Endometrial microvascular endothelial cells (primary cell): Measurements from ENCODE around the gene SLC22A13. TPM values are rescaled to one million over a fixed set of nuclear protein-coding genes. Genes with fewer than 3 reads are reported as not detected.
"Not testable (repeated sequence)": the region's sequence is repeated elsewhere in the genome, so short reads cannot be mapped to it uniquely, and the experiment has no call there.

Experiments
- in situ Hi-C: cut with HindIII; loops from 2 replicates; pipeline ENCODE4 v1.10.0; 2017; ENCODE audit warnings: low sequenced_read_pairs, low pct_unique_long_range_greater_than_20kb; ENCODE audit errors: inconsistent ontology term
- total RNA-seq: library from RNA; depleted of rRNA; stranded (reverse); fragments of >200 nt; gene quantifications from one replicate; pipeline ENCODE4 v1.2.3, GENCODE V29; 2015; ENCODE audit errors: inconsistent ontology term

The SLC22A13 gene
- total RNA-seq, 1 donor from 2014 or later, result not detected

DNA sequence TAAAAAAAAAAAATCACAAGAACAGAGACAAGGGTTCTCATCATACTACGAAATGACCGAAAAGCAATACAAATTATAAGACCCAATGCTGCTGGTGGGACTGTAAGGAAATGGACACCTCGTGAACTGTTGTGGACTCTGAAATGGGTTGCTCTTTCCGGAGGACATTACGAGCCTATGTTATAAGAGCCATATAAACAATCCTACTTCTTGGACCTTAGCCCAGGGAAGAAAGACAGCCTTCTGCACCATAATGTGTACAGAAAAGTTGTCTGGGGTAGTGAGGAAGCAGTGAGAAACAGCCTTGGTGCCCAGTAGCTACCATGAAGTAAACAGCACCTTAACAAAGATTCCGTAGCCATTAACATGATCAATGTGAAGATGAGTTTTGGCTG, 19.1 kb downstream of the SLC22A13 start:
- in situ Hi-C loops, result no loop called here

DNA sequence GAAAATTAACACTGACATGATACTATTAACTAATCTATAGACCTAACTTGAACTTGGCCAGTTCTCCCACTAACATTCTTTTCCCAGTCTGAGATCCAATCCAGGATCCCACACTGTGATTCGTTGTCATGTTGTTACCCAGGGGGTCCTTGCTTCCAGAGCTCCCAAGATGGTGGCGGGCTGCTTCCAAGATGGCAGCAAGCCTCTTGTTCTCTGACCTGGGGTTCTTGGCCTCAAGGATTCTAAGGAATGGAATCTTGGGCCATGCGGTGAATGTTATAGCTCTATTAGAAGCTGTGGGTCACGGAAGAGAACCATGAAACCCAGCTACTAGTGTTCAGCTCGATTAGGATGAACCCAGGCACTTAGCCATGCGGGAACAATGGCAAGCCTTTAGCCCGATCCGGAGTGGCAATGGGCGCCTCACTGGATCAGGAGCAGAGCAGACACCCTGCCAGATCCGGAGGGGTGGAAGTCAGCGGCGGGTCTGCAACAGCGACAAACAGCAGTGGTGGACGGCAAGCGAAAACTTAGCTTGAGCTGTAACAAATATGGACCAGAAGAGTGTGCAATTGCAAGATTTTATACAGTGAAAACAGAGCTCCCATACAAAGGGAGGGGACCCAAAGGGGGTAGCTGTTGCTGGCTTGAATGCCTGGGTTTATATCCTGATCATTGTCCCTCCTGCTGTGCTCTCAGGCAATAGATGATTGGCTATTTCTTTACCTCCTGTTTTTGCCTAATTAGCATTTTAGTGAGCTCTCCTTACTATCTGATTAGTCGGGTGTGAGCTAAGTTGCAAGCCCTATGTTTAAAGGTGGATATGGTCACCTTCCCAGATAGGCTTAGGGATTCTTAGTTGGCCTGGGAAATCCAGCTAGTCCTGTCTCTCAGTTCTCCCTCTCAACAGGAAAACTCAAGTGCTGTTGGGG, 23.9 kb downstream of the SLC22A13 start:
- in situ Hi-C loops, result not testable (repeated sequence)

DNA sequence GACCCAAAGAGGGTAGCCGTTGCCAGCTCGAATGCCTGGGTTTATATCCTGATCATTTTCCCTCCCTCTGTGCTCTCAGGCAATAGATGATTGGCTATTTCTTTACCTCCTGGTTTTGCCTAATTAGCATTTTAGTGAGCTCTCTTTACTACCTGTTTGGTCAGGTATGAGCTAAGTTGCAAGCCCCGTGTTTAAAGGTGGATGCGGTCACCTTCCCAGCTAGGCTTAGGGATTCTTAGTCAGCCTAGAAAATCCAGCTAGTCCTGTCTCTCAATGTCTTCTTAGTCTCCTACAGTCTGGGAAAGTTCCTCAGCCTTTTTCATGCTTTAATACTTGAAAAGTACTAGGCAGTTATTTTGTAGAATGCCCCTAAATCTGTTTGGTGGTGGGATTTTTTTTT, 31.4 kb downstream of the SLC22A13 start:
- in situ Hi-C loops, result not testable (repeated sequence)

DNA sequence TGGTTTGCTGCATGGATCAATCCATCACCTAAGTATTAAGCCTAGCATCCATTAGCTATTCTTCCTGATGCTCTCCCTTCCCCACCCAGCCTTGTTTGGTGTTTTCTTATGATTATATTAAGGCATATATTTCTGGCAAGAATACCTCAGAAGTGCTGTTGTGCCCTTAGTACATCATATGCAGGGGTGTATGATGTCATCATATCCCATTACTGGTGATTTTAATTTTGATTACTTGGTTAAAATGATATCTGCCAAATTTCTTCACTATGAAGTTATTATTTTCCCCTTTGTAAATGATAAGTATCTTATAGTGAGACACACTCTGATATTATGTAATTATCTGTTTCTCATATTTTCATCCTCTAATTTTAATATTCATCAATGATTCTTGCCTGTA, 31.9 kb downstream of the SLC22A13 start:
- in situ Hi-C loops, result no loop called here

DNA sequence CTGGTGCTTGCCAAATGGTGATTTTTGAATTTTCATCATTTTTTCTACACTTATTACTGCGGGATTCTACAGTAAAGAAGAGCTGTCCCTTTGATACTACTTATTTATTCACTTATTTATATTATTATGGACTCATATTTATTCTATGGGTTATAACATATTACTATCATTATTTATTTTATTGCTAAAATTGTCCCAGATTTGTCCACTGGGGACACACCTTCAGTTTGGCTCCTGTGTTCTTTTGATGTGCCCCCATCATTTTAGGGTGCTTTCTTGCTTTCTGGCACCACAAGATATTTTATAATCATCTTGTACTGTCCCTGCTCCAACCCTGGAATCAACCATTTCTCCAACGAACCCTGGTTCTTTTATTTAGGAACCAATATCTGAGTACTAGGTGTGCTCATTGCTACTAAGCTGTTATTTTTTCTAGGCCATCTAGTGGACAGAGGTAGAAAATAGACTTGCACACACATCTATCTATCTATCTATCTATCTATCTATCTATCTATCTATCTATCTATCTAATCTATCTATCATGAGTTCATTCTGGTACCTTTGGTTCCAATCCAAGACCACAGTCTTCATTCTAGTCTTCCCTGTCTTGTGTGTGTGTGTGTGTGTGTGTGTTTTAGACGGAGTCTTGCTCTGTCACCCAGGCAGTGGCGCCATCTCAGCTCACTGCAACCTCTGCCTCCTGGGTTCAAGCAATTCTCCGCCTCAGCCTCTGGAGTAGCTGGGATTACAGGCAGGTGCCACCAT, 32.5 kb downstream of the SLC22A13 start:
- in situ Hi-C loops, result no loop called here

DNA sequence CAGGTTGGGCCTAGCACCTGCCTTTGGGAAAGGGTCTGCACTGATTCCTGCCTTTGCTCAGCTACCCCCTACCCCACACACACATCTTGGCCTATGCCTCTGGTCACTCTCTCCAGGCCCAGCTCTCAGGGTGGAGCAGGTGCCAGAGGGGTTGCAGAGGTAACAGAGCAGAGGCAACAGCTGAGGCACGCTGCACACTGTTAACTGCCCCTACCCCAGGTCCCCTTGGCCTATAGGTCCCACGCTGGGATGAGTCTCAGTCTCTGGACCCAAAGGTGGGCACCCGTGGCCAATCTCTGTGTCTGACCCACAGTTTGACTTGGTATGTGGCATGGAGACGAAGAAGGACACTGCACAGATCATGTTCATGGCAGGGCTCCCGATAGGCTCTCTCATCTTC, 41.3 kb downstream of the SLC22A13 start:
- in situ Hi-C loops, result no loop called here

DNA sequence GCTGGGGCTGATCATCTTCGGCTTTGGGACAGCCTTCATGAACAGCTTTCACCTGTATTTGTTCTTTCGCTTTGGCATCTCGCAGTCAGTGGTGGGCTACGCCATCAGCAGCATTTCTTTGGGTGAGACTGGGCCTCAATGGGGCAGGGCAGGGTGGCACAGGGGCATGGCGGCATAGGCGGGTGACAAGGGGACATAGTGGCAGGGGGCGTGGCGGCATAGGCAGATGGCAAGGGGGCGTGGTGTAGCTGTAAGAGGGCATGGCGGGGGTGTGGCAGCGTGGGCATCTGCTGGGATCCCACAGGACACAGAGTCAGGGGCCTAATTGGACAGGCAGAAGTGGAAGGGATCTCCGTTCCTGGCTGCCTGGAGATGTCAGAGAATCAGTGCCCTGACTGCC, 42.0 kb downstream of the SLC22A13 start:
- in situ Hi-C loops, result no loop called here

DNA sequence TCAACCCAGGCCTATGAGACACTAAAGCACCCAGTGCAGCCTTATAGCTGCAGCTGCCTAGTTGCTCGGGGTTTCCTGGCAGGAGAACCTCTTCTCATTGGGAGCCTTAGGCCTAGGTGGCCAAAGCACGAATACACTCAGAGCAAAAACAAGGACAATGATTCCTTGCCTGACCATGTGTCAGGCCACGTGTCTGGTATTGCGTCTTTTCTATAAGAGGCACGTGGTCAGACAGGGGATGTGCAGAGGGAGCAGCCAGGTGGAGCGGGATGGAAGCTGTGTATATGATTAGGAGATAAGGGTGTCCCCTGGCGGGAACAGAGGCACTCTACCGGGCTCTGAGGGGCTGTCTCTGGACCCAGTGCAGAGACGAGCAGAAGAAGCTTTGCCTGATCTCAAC, 42.8 kb downstream of the SLC22A13 start:
- in situ Hi-C loops, result no loop called here

DNA sequence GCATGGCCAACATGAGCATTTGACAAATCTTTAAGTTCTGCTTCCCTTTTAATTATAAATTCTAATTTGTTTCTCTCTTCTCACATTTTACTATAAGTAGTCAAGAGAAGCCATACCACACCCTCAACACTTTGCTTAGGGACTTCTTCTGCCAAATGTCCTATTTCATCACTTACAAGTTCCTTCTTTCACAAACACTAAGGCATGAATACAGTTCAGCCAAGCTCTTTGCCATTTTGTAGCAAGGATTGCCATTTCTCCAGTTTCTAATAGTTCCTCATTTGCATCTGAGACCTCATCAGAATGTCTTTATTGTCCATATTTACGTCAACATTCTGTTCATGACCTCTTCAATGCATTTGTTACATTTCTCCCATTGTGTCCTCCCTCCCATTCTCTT, 45.9 kb downstream of the SLC22A13 start:
- in situ Hi-C loops, result no loop called here

DNA sequence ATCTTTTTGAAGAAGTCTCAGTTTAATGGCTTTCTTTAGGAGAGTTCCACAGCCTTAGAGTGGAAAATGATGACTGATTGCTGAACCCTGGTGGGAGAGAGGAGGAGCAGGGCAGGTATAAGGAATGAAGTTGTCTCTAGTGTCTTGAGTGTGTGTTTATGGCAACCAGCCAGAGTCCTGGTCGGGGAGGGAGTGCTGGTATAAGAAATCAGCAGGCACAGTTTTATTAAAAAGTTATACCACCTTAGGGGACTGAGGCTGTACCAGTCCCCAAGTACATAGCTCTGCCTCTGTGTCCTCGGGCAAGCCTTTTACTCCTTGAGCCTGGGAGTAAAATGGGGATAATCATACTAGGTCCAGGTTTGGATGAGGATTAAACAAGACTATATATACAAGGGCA, 46.3 kb downstream of the SLC22A13 start:
- in situ Hi-C loops, result no loop called here

DNA sequence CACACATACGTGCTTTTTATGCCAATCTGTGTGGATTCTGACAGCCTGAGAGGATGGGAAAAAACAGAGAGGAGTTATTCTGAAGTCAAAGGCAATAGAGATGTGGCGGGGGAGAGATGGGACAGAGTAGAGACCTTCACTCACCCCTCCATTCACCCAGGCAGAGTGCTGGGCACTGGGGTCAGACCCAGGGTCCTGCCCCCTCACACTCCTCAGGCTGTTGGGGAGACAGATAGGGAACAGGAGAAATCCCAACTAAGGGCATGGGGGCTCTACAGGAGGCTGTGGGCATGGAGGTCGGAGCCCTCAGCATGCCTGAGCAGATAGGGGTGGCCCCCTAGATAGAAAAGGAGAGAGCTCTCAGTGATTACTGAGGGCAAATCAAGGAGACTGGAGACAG, 46.7 kb downstream of the SLC22A13 start:
- in situ Hi-C loops, result no loop called here

DNA sequence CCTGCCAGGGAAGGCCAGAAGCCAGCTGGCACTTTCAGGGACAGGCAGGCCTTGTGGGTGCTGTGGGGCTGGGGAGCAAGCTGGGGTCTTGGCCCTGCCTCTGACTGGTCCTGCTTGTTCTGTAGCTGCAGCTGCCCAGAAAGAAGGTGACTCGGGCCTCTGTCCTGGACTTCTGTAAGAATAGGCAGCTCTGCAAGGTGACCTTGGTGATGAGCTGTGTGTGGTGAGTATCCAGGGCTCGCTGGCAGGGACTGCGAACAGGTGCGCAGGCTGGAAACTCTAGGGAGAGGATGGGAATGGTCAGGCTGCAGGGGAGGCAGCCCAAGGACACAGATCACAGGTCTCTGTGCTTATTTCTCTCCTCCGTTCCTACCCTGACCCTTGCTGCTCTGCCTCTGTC, 47.7 kb downstream of the SLC22A13 start:
- in situ Hi-C loops, result no loop called here

DNA sequence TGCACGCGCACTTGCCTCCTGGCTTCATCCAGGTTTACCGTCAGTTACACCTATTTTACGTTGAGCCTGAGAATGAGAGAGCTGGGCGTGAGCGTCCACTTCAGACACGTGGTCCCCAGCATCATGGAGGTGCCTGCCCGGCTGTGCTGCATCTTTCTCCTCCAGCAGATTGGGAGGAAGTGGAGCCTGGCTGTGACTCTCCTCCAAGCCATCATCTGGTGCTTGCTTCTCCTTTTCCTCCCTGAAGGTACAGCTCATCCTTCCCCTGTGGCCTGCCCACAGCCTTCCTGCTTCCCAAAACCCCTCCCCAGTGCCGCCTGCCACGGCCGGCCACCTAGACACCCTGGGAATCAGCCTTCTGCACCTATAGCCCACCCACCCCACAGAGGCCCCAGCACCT, 48.1 kb downstream of the SLC22A13 start:
- in situ Hi-C loops, result no loop called here

DNA sequence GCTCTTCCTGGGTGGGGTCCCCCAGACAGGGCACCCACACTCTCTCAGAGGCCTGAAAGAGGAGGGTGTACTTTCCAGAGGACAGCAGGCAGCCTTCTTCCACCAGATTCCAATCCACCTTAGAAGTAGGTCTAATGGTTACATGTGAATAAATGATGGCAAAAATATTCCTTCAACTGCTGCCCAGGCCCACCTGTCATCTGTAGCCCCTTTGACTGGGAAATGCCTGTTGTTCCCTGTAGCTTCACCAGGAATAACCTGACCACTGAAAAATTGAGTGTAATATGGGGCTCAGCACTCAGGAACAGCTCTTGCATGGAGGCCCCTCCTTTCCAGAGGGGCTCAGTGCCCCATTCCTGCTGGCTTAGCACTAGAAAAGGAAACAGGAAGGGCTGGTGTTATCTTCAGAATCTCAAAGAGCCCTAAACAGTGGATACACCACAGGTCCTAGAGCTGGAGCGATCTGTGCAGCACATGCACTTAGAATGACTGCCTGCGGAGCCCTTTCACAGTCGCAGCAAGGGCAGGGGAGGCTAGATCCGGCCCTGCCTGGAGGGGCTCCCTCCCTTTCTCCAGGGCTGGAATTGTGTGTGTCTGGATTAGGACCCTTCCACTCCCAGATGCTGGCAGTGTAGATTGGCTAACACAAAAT, 48.6 kb downstream of the SLC22A13 start:
- in situ Hi-C loops, result no loop called here

DNA sequence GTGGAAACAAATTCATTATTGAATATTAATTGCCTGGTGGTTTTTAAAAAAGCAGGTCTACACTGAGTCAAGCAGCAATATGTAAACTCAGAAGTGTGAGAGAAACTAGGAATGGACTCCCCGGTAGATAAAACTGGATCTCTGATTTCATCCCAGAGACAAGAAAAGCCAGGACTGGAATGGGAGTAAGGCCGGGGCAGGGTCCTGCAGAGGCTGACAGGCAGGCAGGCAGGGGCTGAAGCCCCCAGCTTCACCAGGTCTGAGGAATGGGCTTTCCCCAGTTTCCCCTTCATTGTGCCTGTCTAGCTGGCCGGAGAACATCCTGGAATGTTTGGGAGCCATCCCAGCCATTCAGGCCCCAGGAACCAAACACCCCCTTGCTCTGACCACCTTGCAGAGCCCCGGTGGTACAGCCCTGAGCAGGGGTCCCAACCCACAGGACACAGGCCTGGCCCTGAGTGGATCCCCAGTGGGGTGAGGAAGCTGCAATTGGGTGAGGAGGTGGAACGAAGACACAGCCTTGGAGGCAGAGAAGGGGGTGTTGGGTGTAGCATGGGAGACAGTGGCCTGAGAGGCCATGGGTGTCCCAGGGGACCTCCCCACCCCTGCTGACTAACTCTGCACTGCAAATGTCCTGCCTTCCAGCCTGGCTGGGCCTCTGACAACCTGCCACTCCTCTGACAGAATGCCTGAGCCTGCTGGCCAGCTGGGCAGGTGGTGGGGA, 49.3 kb downstream of the SLC22A13 start:
- in situ Hi-C loops, result no loop called here

DNA sequence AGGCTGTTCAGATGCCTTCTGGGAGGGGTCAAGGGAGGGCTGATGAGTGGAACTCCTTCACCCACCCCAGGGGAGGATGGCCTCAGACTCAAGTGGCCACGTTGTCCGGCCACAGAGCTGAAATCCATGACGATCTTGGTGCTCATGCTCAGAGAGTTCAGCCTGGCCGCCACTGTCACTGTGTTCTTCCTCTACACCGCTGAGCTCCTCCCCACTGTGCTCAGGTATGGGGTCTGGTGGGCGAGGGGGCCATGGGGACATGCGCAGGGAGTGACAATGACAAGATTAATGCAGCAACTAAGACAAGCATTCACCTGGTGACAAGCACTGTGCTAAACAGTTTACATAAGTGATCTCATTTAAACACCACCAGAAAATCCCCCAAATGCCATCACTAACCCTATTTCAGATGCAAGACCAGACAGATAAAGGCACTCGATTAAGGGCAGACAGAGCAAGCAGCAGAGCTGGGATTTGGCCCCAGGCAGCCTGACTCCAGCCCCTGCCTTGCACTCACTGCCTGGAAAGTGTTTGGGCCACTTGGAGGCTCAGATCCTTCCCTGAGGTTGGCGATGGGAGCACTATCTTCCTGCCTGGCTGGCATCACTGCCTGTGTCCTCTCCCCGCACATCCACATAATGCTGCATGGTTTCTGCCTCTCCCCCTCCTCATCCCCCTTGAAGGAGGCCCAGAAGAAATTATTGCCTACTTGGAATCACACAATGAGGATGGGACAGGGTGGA, 50.0 kb downstream of the SLC22A13 start:
- in situ Hi-C loops, result no loop called here

DNA sequence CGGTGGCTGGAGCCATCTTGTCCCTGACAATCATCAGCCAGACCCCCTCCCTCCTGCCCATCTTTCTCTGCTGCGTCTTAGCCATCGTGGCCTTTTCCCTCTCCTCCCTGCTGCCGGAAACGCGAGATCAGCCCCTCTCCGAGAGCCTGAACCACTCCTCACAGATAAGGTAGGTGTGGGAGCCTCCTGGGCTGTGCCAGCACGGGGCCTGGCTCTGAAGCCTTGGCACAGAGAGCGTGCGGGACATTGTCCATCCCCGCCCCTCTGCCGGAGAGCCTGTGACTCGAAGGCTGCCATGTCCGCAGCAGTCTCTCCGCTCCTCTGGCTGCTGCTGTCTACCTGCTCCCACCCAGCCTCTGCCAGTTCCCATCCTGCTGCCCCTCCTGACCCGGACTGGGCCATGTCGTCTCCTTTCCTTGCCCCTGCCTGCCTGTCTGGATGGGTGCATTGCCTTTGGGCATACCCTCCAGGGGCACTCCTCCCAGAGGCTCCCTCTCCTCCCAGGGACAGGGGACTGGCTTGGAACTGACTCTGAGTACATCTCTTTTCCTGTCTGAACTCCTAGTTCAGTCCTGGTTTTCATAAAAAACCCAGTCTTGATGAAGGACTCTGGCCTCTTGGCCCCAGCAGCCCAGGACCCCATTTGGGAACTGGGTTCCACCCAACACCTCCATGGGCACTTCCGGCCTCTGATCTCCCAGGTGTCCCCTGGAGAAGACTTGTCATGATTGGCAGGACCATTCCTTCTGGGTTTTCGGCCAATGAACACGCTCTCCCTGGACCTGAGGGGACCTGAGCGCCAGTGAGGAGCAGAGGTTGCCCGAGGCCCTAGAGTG, 51.0 kb downstream of the SLC22A13 start:
- in situ Hi-C loops, result no loop called here
